HepG2 (cell line): ENCODE results near the gene THRA.

Experiments
- EZH2 ChIP-seq: conservative IDR thresholded peaks from 2 replicates; pipeline ENCODE4 v1.6.1; 2012; ENCODE audit warnings: mild to moderate bottlenecking, low read depth, low read length, moderate library complexity
- FOXA3 ChIP-seq: IDR thresholded peaks from 2 replicates; pipeline ENCODE4 v1.6.1; 2016; ENCODE audit warnings: missing genetic modification reagents, missing compliant biosample characterization
- FOXP1 ChIP-seq, 2 experiments: fragments of 450-650 bp in 1 of 2; IDR thresholded peaks; 2 replicates each; pipeline ENCODE4 v1.6.1; 2017 to 2018; ENCODE audit warnings: antibody characterized with exemption in 1 of 2
- NR3C1 ChIP-seq: sonication (generic); formaldehyde crosslinking; IDR thresholded peaks from 2 replicates; pipeline ENCODE4 v1.4.0; 2020; ENCODE audit warnings: missing genetic modification reagents
- POGZ ChIP-seq: sonication (generic); formaldehyde crosslinking; IDR thresholded peaks from 2 replicates; pipeline ENCODE4 v1.4.0; 2020; ENCODE audit warnings: mild to moderate bottlenecking, missing genetic modification reagents
- POLR2A ChIP-seq, 2 experiments: IDR thresholded peaks; 2 replicates each; pipeline ENCODE4 v1.6.1; 2011; ENCODE audit warnings: low read depth in 2 of 2, low read length in 2 of 2, mild to moderate bottlenecking in 1 of 2, moderate library complexity in 1 of 2; ENCODE audit not compliant: insufficient read depth in 1 of 2
- RELA ChIP-seq: sonication (generic); formaldehyde crosslinking; IDR thresholded peaks from 2 replicates; pipeline ENCODE4 v1.4.0; 2020; ENCODE audit warnings: missing genetic modification reagents
- SMARCE1 ChIP-seq: fragments of 450-650 bp; IDR thresholded peaks from 2 replicates; pipeline ENCODE4 v1.6.1; 2017; ENCODE audit warnings: borderline replicate concordance
- YEATS2 ChIP-seq: sonication (generic); formaldehyde crosslinking; IDR thresholded peaks from 2 replicates; pipeline ENCODE4 v1.4.0; 2020; ENCODE audit warnings: missing genetic modification reagents, borderline replicate concordance
- ZBTB46 ChIP-seq: sonication (generic); formaldehyde crosslinking; IDR thresholded peaks from 2 replicates; pipeline ENCODE4 v1.4.0; 2020; ENCODE audit warnings: mild to moderate bottlenecking, missing genetic modification reagents, borderline replicate concordance
- ZNF720 ChIP-seq: sonication (generic); formaldehyde crosslinking; IDR thresholded peaks from 2 replicates; pipeline ENCODE4 v1.4.0; 2020; ENCODE audit warnings: missing genetic modification reagents
- ZSCAN5A ChIP-seq: sonication (generic); formaldehyde crosslinking; IDR thresholded peaks from 2 replicates; pipeline ENCODE4 v1.8.0; 2022; ENCODE audit warnings: mild to moderate bottlenecking, missing genetic modification reagents, borderline replicate concordance
- TF ChIP-seq, protein P1 (sequence below): sonication (generic); formaldehyde crosslinking; IDR thresholded peaks from 2 replicates; pipeline ENCODE4 v1.5.0; 2020; ENCODE audit warnings: mild to moderate bottlenecking, missing genetic modification reagents, moderate library complexity
- TF ChIP-seq, protein P2 (sequence below): sonication (generic); formaldehyde crosslinking; conservative IDR thresholded peaks from 2 replicates; pipeline ENCODE4 v1.4.0; 2020; ENCODE audit warnings: missing genetic modification reagents

GRCh38 chr17:40135817-40136216, 73.1 kb downstream of the THRA start:
- TF ChIP-seq, protein P1, sequence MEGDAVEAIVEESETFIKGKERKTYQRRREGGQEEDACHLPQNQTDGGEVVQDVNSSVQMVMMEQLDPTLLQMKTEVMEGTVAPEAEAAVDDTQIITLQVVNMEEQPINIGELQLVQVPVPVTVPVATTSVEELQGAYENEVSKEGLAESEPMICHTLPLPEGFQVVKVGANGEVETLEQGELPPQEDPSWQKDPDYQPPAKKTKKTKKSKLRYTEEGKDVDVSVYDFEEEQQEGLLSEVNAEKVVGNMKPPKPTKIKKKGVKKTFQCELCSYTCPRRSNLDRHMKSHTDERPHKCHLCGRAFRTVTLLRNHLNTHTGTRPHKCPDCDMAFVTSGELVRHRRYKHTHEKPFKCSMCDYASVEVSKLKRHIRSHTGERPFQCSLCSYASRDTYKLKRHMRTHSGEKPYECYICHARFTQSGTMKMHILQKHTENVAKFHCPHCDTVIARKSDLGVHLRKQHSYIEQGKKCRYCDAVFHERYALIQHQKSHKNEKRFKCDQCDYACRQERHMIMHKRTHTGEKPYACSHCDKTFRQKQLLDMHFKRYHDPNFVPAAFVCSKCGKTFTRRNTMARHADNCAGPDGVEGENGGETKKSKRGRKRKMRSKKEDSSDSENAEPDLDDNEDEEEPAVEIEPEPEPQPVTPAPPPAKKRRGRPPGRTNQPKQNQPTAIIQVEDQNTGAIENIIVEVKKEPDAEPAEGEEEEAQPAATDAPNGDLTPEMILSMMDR (CRISPR knock-in tag), result no peak
- TF ChIP-seq SMARCE1, result no peak
- no peak for TF ChIP-seq ZBTB46 (CRISPR knock-in tag)
- no peak for TF ChIP-seq FOXP1 (IDR thresholded peaks at IDR 0.05)
- TF ChIP-seq FOXP1 (CRISPR knock-in tag; IDR thresholded peaks at IDR 0.05), result no peak
- no peak for TF ChIP-seq ZSCAN5A (CRISPR knock-in tag)
- no peak for TF ChIP-seq FOXA3 (CRISPR knock-in tag)
- no peak for TF ChIP-seq POLR2A (IDR thresholded peaks at IDR 0.05; ENCODE audit: insufficient read depth in 1 of 2, low read depth in 2 of 2, low read length in 2 of 2)
- TF ChIP-seq YEATS2 (CRISPR knock-in tag), result no peak
- no peak for TF ChIP-seq EZH2
- TF ChIP-seq POGZ (CRISPR knock-in tag), result no peak
- no peak for TF ChIP-seq RELA (CRISPR knock-in tag)
- TF ChIP-seq, protein P2, sequence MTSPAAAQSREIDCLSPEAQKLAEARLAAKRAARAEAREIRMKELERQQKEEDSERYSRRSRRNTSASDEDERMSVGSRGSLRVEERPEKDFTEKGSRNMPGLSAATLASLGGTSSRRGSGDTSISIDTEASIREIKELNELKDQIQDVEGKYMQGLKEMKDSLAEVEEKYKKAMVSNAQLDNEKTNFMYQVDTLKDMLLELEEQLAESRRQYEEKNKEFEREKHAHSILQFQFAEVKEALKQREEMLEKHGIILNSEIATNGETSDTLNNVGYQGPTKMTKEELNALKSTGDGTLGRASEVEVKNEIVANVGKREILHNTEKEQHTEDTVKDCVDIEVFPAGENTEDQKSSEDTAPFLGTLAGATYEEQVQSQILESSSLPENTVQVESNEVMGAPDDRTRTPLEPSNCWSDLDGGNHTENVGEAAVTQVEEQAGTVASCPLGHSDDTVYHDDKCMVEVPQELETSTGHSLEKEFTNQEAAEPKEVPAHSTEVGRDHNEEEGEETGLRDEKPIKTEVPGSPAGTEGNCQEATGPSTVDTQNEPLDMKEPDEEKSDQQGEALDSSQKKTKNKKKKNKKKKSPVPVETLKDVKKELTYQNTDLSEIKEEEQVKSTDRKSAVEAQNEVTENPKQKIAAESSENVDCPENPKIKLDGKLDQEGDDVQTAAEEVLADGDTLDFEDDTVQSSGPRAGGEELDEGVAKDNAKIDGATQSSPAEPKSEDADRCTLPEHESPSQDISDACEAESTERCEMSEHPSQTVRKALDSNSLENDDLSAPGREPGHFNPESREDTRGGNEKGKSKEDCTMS (CRISPR knock-in tag), result no peak
- TF ChIP-seq ZNF720 (CRISPR knock-in tag), result no peak
- no peak for TF ChIP-seq NR3C1 (CRISPR knock-in tag)
